OCI-LY7 (cell line): ENCODE data around the gene FAM171A1. TPM values are rescaled to one million over a fixed set of nuclear protein-coding genes. Genes with fewer than 3 reads are reported as not detected.

Experiments
- BruUV-seq: library from RNA; stranded (reverse); fragments of 400-500 nt; replicated peaks from 2 replicates; lab custom pipeline; 2021; lab: Mats Ljungman, UMichigan
- CTCF ChIA-PET: fragments of 300-600 bp; sonication (Branson Sonifier 250); formaldehyde crosslinking; loops from one replicate; lab custom pipeline; 2022; ENCODE audit warnings: antibody characterized with exemption; ENCODE audit not compliant: unreplicated experiment; lab: Charles Lee
- POLR2A ChIA-PET: fragments of 300-600 bp; sonication (Branson Sonifier 250); formaldehyde crosslinking; loops from one replicate; lab custom pipeline; 2022; ENCODE audit warnings: antibody characterized with exemption; lab: Charles Lee
- DNase-seq: peaks from one replicate; pipeline ENCODE4 v3.0.0-alpha.2; 2015; ENCODE audit warnings: low spot score
- H2AFZ ChIP-seq: fragments of 200-600 bp; sonication (generic), shearing (Covaris generic); 2 replicates; pipeline ENCODE4 v1.6.1; 2014; ENCODE audit warnings: mild to moderate bottlenecking, antibody characterized with exemption, low read length, moderate library complexity
- H3K27ac ChIP-seq: fragments of 200-600 bp; sonication (generic); 2 replicates; pipeline ENCODE4 v1.5.1; 2014; ENCODE audit warnings: mixed run types, low read depth, mild to moderate bottlenecking, moderate library complexity, low read length, inconsistent platforms; ENCODE audit not compliant: poor library complexity, severe bottlenecking
- H3K36me3 ChIP-seq: fragments of 200-600 bp; sonication (generic); 2 replicates; pipeline ENCODE4 v1.6.1; 2014; ENCODE audit warnings: mild to moderate bottlenecking, antibody characterized with exemption, low read length, moderate library complexity, mixed read lengths; ENCODE audit not compliant: insufficient read depth
- H3K4me1 ChIP-seq: fragments of 200-600 bp; sonication (generic); 2 replicates; pipeline ENCODE4 v1.5.1; 2014; ENCODE audit warnings: mild to moderate bottlenecking, low read length; ENCODE audit not compliant: insufficient read depth, poor library complexity, severe bottlenecking
- H3K4me2 ChIP-seq: fragments of 200-600 bp; sonication (generic); 2 replicates; pipeline ENCODE4 v1.6.1; 2014; ENCODE audit warnings: mild to moderate bottlenecking, low read length
- H3K4me3 ChIP-seq: fragments of 200-600 bp; sonication (generic); 2 replicates; pipeline ENCODE4 v1.5.1; 2014; ENCODE audit warnings: mild to moderate bottlenecking, low read depth, low read length; ENCODE audit not compliant: poor library complexity, severe bottlenecking
- H3K79me2 ChIP-seq: fragments of 200-600 bp; sonication (generic); 2 replicates; pipeline ENCODE4 v1.6.1; 2016; ENCODE audit warnings: low read depth, mild to moderate bottlenecking, low read length, moderate library complexity, mixed read lengths; ENCODE audit not compliant: insufficient read depth
- H3K9me2 ChIP-seq: fragments of 200-600 bp; sonication (generic); 2 replicates; pipeline ENCODE4 v1.6.1; 2016; ENCODE audit warnings: mild to moderate bottlenecking, low read length, mixed read lengths; ENCODE audit not compliant: insufficient read depth
- H3K9me3 ChIP-seq: fragments of 200-600 bp; sonication (generic); 2 replicates; pipeline ENCODE4 v1.6.1; 2014; ENCODE audit warnings: mild to moderate bottlenecking, mixed run types, low read length, mixed read lengths
- H4K20me1 ChIP-seq: fragments of 200-600 bp; sonication (generic); 2 replicates; pipeline ENCODE4 v1.6.1; 2014; ENCODE audit warnings: mild to moderate bottlenecking, antibody characterized with exemption, low read length, moderate library complexity, mixed read lengths; ENCODE audit not compliant: insufficient read depth
- EZH2phosphoT487 ChIP-seq: fragments of 200-600 bp; sonication (generic); IDR thresholded peaks from 2 replicates; pipeline ENCODE4 v1.6.1; 2018; ENCODE audit warnings: low read depth, borderline replicate concordance, mild to moderate bottlenecking, mixed run types, antibody characterized with exemption, low read length, moderate library complexity, mixed read lengths
- intact Hi-C: fragments of 100-400 bp; cut with micrococcal nuclease; formaldehyde crosslinking; loops from one replicate; pipeline ENCODE4 v1.10.0; 2022; ENCODE audit not compliant: unreplicated experiment
- total RNA-seq, 2 experiments: library from RNA; depleted of rRNA in 1 of 2; stranded (reverse); fragments of >200 nt in 1 of 2; shearing (Covaris generic) in 1 of 2; gene quantifications; 2 replicates each; pipeline ENCODE4 v1.2.3, GENCODE V29; 2014 to 2022
- TF ChIP-seq, protein P1 (sequence below): fragments of 200-600 bp; sonication (generic); conservative IDR thresholded peaks from 2 replicates; pipeline ENCODE4 v1.5.1; 2014; ENCODE audit warnings: mild to moderate bottlenecking, antibody characterized with exemption, low read length, moderate library complexity, mixed read lengths

Gene FAM171A1
- total RNA-seq, 2 experiments from 2014 or later: not detected

DNA sequence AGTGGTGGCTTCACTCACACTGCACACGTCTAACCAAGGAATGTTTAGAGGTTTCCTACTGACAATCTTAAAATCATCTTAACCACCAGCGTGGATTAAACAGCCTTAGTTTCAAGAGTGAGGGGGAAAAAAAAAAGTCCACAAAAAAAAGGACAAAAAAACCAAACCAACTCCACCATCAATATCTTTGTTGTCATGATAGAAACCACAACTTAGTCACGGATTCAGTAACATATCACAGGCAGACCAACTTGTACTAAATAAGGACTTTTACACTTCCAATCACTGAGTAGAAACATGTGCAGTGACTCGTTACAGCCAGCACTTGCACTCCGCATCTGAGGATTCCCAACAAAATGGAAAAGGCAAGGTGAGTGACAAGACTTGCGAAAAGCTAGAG, 46.5 kb downstream of the FAM171A1 start:
- Histone ChIP-seq H3K9me3 (no peaks in the 10 kb centered on the region), H3K9me2 (no peaks in the 10 kb centered on the region), H3K27ac (no peak overlapping the region), H3K4me2 (no peak overlapping the region), H3K36me3 (no peaks in the 10 kb centered on the region), H2AFZ (no peak overlapping the region), H3K4me1 (no peaks in the 10 kb centered on the region), H3K79me2 (no peaks in the 10 kb centered on the region), H4K20me1 (no peaks in the 10 kb centered on the region), H3K4me3 (no peak overlapping the region)
- CTCF ChIA-PET: interaction anchor here (0.6 kb wide), 1 partner anchor 1002 kb away, joined by 3 read pairs; no protein-coding TSS in a partner anchor
- POLR2A ChIA-PET: no interaction called here
- intact Hi-C loops: no loop called here
- DNase-seq: no peak
- BruUV-seq: no TSS peak
- TF ChIP-seq EZH2phosphoT487: no peak
- TF ChIP-seq, protein P1, sequence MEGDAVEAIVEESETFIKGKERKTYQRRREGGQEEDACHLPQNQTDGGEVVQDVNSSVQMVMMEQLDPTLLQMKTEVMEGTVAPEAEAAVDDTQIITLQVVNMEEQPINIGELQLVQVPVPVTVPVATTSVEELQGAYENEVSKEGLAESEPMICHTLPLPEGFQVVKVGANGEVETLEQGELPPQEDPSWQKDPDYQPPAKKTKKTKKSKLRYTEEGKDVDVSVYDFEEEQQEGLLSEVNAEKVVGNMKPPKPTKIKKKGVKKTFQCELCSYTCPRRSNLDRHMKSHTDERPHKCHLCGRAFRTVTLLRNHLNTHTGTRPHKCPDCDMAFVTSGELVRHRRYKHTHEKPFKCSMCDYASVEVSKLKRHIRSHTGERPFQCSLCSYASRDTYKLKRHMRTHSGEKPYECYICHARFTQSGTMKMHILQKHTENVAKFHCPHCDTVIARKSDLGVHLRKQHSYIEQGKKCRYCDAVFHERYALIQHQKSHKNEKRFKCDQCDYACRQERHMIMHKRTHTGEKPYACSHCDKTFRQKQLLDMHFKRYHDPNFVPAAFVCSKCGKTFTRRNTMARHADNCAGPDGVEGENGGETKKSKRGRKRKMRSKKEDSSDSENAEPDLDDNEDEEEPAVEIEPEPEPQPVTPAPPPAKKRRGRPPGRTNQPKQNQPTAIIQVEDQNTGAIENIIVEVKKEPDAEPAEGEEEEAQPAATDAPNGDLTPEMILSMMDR: no peak

DNA sequence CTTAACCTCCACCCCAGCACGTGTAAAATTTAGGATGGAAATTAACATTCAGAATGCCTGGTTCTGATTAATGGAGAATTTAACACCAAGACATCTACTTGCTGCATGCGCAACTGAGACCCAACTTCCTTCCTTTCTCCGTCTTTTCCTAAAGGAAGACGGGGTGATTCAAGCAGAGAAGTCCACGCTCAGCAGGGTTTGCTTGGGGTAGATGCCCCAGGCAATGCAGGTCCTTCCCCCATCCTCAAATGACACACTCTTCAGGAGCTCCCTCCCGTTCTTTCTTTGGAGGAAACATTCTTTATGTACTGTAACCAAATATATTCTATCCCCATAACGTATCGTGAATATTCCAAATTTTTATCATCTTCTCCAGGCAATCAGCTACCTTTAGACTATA, 47.0 kb downstream of the FAM171A1 start:
- BruUV-seq: no TSS peak
- Histone ChIP-seq H3K9me3 (no peaks in the 10 kb centered on the region), H3K9me2 (no peaks in the 10 kb centered on the region), H3K4me1 (no peaks in the 10 kb centered on the region), H3K36me3 (no peaks in the 10 kb centered on the region), H3K27ac (no peak overlapping the region), H3K79me2 (no peaks in the 10 kb centered on the region), H3K4me2 (no peak overlapping the region), H3K4me3 (no peak overlapping the region), H4K20me1 (no peaks in the 10 kb centered on the region), H2AFZ (no peak overlapping the region)
- TF ChIP-seq, protein P1: no peak
- no peak for TF ChIP-seq EZH2phosphoT487
- CTCF ChIA-PET: interaction anchor here (0.6 kb wide), 1 partner anchor 1003 kb away, joined by 3 read pairs; no protein-coding TSS in a partner anchor
- POLR2A ChIA-PET: no interaction called here
- intact Hi-C loops: no loop called here
- no peak for DNase-seq

DNA sequence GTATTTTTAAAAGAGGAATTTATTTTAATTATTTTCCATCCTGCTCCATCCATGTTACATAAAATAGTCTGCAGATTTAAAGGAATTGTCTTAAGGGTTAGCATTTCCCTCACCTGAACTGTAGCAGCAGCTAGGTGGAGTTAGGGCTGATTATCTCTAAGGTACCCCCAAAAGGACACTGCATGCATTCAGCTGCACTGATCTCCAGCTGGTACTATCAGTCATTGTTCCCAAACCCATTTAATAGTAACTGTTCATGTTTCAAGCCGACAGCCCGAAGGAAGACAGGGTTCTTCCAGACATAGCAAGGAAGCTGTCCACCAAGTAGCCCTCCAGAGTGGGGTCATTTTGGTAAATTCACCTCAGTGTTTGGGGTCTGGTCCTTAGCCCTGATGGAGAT, 48.7 kb downstream of the FAM171A1 start:
- Histone ChIP-seq H3K27ac (no peak overlapping the region), H3K4me3 (no peak overlapping the region), H3K9me2 (no peaks in the 10 kb centered on the region), H3K4me1 (no peaks in the 10 kb centered on the region), H3K79me2 (no peaks in the 10 kb centered on the region), H3K9me3 (no peaks in the 10 kb centered on the region), H4K20me1 (no peaks in the 10 kb centered on the region), H3K36me3 (no peaks in the 10 kb centered on the region), H2AFZ (no peak overlapping the region), H3K4me2 (no peak overlapping the region)
- no peak for DNase-seq
- TF ChIP-seq, protein P1: no peak
- TF ChIP-seq EZH2phosphoT487: no peak
- ChIA-PET POLR2A (no interaction called here), CTCF (no interaction called here)
- intact Hi-C loops: no loop called here
- BruUV-seq: no TSS peak
